HG03159 (cell line): ENCODE results near the gene HMGB2.
A peak's percentile ranks its signal among the peaks of the same experiment; 100 is the strongest.

Experiments
- ATAC-seq: cut with Tn5 transposase; IDR thresholded peaks from one replicate; pipeline ENCODE4 v1.9.1; 2021; ENCODE audit warnings: mild to moderate bottlenecking, moderate library complexity; ENCODE audit not compliant: unreplicated experiment

HMGB2 gene

DNA sequence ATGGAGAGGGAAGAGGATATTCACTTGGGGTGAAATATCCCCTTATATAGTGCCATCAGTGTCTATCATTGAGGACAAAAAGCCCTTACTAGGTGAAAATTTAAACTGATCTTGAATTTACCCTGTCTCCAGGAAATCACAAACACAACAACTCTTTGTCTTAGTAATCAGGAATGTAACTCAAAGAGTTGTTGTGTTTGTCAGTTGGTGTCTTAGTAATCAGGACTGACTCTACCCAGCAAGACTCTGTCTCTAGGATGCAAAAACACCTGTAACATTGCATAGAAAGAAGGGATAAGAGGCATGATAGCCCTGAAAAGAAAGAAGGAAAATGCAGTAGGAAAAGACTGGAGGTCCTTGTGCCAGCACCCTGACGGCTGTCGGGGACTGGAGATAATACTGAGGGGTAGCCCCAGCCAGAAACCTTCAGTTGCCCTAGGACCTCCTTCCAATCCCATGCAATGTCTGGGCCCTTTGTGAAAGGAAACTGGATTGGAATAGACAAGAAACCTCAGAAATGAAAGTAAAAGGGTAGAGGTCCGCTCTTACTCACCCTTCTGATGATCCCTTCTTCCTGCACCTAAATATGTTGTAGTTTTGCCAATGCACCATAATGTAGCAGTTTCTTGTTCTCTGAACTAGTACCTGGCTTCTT is 45.3 kb downstream of the HMGB2 start:
- ATAC-seq = peak; percentile 57

DNA sequence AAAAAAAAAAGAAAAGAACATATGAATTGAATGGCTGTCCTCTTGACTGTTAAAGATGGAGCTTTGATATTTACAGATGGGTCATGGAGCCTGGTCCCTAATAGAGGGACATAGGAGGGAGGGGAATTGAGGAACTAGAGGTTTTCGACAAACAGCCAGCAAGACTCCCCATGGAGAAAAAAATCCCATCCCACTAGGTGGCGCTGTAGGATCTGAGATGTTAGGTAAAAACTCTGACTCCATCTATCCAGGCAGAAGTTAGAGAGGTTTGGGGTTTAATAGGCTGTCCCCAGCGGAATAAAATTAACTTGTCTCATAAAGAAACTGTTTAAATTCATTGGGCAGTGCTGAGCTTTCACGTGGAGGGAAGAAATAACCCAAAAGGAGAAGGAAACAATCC is 45.9 kb downstream of the HMGB2 start:
- peak; percentile 61 for ATAC-seq

DNA sequence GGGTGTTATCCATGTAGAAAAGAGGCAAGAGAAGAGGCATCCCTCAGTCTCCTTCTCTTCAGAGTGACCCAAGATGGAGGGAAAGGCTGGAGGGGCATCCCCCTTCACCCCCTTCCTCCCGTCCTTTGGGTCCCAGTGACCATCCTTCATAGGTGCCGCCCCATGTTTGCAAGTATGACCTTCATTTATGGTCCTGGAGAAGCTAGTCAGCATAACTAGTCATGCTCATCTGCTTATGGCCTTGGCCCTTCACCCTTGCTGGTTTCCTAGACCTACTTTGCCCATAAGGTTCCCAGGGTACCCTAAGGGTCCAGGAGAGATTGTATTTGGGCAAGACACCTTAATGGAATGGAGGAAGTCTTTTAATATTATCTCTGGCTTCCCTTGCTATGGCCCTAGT is 46.7 kb downstream of the HMGB2 start:
- ATAC-seq = no peak

DNA sequence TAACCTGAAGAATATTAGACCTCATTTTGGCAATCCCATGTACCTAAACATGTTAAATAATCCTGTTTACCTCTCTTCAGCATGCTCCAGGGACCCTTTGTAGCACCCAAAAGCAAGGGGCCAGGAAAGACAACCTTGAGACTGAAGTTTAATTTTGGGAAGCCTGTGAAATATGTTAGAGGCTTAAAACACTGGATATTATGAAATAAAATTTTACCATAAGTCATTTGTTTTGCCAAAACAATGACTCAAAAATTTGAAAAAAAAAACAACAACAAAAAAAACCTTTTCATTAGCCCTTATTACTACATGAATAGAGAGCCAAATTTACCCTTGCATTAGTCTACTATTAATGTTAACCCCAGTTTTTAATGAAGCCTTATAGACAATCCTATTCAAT is 49.7 kb downstream of the HMGB2 start:
- ATAC-seq = no peak

DNA sequence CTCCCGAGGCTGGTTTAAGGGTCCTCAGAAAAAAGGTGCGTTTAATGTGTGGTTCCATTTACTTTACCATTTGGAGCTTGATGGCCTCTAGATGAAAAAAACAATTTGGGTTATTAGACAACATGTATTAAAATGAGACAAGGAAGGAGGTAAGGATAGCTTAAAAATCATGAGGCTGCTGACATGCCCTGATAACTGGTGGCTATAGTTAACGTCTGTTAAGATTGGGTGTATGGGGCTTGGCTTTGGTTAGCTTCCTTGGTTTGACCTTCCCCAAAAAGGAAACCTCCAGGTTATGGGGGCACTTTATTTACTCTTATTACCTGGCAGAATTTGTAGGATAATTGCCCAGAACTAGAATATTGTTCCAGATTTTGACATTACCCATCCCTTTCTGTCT is 51.5 kb downstream of the HMGB2 start:
- ATAC-seq = no peak

DNA sequence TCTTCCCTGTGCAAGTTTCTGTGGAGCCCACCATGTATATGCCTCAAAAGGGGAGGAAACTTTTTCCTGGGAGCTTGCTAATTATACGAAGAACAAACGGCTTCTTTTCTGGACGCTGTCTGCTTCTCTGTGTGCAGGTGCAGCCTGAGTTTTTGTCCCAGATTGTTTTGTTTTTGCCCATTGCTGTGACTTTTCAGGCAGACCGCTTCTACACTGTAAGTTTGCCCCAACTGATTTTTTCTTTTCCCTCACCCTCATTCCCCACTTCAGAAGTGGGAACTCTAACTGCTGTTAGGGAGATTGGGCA is 51.9 kb downstream of the HMGB2 start:
- no peak for ATAC-seq

DNA sequence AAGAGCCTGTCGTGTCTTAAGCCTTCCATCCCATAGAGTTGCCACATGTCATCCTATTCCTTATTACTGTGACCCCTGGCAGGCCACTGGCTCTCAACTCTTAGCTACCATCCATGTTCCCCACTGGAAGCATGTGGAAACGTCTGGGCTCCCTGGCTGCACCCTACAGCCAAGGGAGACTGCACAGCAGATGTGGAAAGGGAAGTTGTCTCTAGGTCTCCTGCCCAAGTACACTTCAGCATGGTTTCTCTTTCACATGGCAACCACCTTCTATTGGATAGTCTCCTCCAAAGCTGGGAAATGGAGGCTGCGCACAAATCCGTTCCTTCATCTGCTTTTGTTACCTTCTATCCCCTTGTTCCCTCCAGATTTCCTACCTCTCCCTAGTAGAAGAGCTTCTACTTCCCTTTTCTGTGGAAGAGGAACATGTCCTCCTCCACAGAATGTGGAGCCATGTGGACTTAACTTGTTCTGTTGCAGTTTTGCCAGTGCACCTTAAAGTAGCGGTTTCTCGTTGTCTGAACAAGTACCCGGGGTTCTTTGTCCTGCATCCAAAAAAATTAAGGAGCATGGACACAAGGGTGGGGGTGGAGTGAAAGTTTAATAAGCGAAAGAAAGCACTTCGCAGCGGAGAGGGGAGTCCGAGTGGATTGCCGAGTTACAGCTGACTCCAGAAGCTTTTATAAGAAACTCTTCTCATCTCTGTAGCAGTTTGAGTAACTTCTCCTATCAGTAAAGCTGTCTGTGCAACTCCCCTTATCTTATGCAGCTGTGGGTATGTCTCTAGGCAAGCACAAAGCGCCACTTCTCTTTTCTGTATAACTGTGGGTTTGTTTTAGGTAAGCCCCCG is 52.5 kb downstream of the HMGB2 start:
- ATAC-seq = no peak
